Keratinocyte (primary cell): ENCODE results near the gene TSC22D2. TPM values are rescaled to one million over a fixed set of nuclear protein-coding genes. Genes with fewer than 3 reads are reported as not detected.

Experiments used
- DNase-seq: peaks from one replicate; pipeline ENCODE4 v3.0.0-alpha.2; 2011; ENCODE audit warnings: low read depth, missing footprints, low spot score
- FAIRE-seq: peaks from 2 replicates; lab custom pipeline; 2011; peaks lifted over from hg19 to GRCh38; lab: Jason Lieb, UNC
- H2AFZ ChIP-seq: 2 replicates; pipeline ENCODE4 v1.6.0; 2012; ENCODE audit warnings: low read length, control low read depth, inconsistent platforms; ENCODE audit not compliant: control insufficient read depth
- H3K27ac ChIP-seq: 2 replicates; pipeline ENCODE4 v1.5.1; 2011; ENCODE audit warnings: low read length; ENCODE audit not compliant: control insufficient read depth, insufficient read depth
- H3K27me3 ChIP-seq: 3 replicates; pipeline ENCODE4 v1.6.0; 2011; ENCODE audit warnings: low read length; ENCODE audit not compliant: control insufficient read depth, insufficient read depth; ENCODE audit errors: extremely low read depth
- H3K36me3 ChIP-seq, 2 experiments: 2 replicates in 1 of 2; 3 replicates in 1 of 2; pipeline ENCODE4 v1.5.1; 2011; ENCODE audit warnings: low read length in 2 of 2, mild to moderate bottlenecking in 1 of 2; ENCODE audit not compliant: control insufficient read depth in 2 of 2, insufficient read depth in 2 of 2; ENCODE audit errors: extremely low read depth in 1 of 2
- H3K4me1 ChIP-seq: 3 replicates; pipeline ENCODE4 v1.5.1; 2011; ENCODE audit warnings: low read length; ENCODE audit not compliant: control insufficient read depth, insufficient read depth; ENCODE audit errors: extremely low read depth
- H3K4me2 ChIP-seq: 3 replicates; pipeline ENCODE4 v1.6.0; 2011; ENCODE audit warnings: low read depth, low read length; ENCODE audit not compliant: control insufficient read depth, insufficient read depth; ENCODE audit errors: extremely low read depth
- H3K4me3 ChIP-seq, 3 experiments: fragments of 200-600 bp in 1 of 3; sonication (generic) in 1 of 3; 2 replicates in 2 of 3; 3 replicates in 1 of 3; pipeline ENCODE4 v1.5.1; 2011 to 2016; ENCODE audit warnings: low read length in 3 of 3, mild to moderate bottlenecking in 3 of 3, control low read depth in 2 of 3, inconsistent platforms in 1 of 3, low read depth in 1 of 3, mixed read lengths in 1 of 3, mixed run types in 1 of 3, moderate library complexity in 1 of 3; ENCODE audit not compliant: control insufficient read depth in 2 of 3, insufficient read depth in 2 of 3; ENCODE audit errors: extremely low read depth in 1 of 3
- H3K79me2 ChIP-seq: 2 replicates; pipeline ENCODE4 v1.6.0; 2012; ENCODE audit warnings: low read length; ENCODE audit not compliant: control insufficient read depth, insufficient read depth
- H3K9ac ChIP-seq: 3 replicates; pipeline ENCODE4 v1.6.0; 2011; ENCODE audit warnings: low read length; ENCODE audit not compliant: control insufficient read depth, insufficient read depth; ENCODE audit errors: extremely low read depth
- H3K9me1 ChIP-seq: 3 replicates; pipeline ENCODE4 v1.6.0; 2011; ENCODE audit warnings: low read length; ENCODE audit not compliant: control insufficient read depth, insufficient read depth; ENCODE audit errors: extremely low read depth
- H3K9me3 ChIP-seq: 2 replicates; pipeline ENCODE4 v1.5.1; 2012; ENCODE audit warnings: low read depth, low read length; ENCODE audit not compliant: control insufficient read depth
- H4K20me1 ChIP-seq: 3 replicates; pipeline ENCODE4 v1.6.0; 2011; ENCODE audit warnings: low read length; ENCODE audit not compliant: control insufficient read depth, insufficient read depth; ENCODE audit errors: extremely low read depth
- CTCF ChIP-seq, 3 experiments: IDR thresholded peaks in 1 of 3; conservative IDR thresholded peaks in 1 of 3; optimal IDR thresholded peaks in 1 of 3; 2 replicates in 2 of 3; 3 replicates in 1 of 3; pipeline versions ENCODE3 to v1.5.1; 2011; ENCODE audit warnings: low read length in 3 of 3, mild to moderate bottlenecking in 3 of 3, moderate library complexity in 2 of 3, control low read depth in 1 of 3, inconsistent platforms in 1 of 3; ENCODE audit not compliant: insufficient read depth in 2 of 3; ENCODE audit errors: extremely low read depth in 1 of 3
- EZH2 ChIP-seq: IDR thresholded peaks from one replicate; pipeline ENCODE4 v1.6.1; 2012; ENCODE audit warnings: inconsistent platforms, mild to moderate bottlenecking, low read length, moderate library complexity
- dilution Hi-C: fragments of 300-500 bp; cut with MboI; formaldehyde crosslinking; loops from one replicate; pipeline ENCODE4 v1.7.0; 2020; ENCODE audit warnings: low sequenced_read_pairs; ENCODE audit not compliant: extremely low pct_ligation_motif_present
- polyA plus RNA-seq, 5 experiments: library from polyadenylated mRNA; depleted of rRNA in 3 of 5; stranded (reverse) in 3 of 5; stranded (forward) in 1 of 5; unstranded in 1 of 5; fragments of >200 nt; gene quantifications; 1 replicate in 1 of 5; 2 replicates in 3 of 5; 3 replicates in 1 of 5; pipeline versions ENCODE4 v1.2.1 to v1.2.3, GENCODE V29; 2011 to 2012; ENCODE audit warnings: missing spikeins in 2 of 5, low read depth in 1 of 5, low replicate concordance in 1 of 5

The TSC22D2 gene
- polyA plus RNA-seq, 1 donor (not counting 4 experiments of a cell fraction or from before 2014, with no cell fraction given): 22.3 TPM

- Histone ChIP-seq H3K9me1 (peaks cover 4% of the 10 kb centered on the region), H3K4me2 (no peak overlapping the region), H3K36me3 (peaks cover 2 to 8% of the 10 kb centered on the region in 2 experiments), H3K27ac (no peak overlapping the region), H3K4me3 (no peak overlapping the region), H3K9ac (no peak overlapping the region), H3K79me2 (peaks cover 96% of the 10 kb centered on the region), H3K27me3 (no peaks in the 10 kb centered on the region), H3K9me3 (no peaks in the 10 kb centered on the region), H2AFZ (no peak overlapping the region), H4K20me1 (no peaks in the 10 kb centered on the region), H3K4me1 (peaks cover 3% of the 10 kb centered on the region)
- dilution Hi-C loops: no loop called here
- TF ChIP-seq CTCF (optimal IDR thresholded peaks at IDR 0.05 in 1 of 3, IDR thresholded peaks at IDR 0.05 in 1 of 3, conservative IDR thresholded peaks at IDR 0.05 in 1 of 3; ENCODE audit: extremely low read depth in 1 of 3, insufficient read depth in 2 of 3, low read length in 3 of 3) (no peak), EZH2 (no peak)
- DNase-seq: no peak
- FAIRE-seq: no peak
Measured at GRCh38 chr3:150428562-150428961, 20.5 kb downstream of the TSC22D2 start.

- DNase-seq: no peak
- Histone ChIP-seq H3K4me1 (peaks cover 3% of the 10 kb centered on the region), H4K20me1 (no peaks in the 10 kb centered on the region), H3K9me1 (peaks cover 4% of the 10 kb centered on the region), H3K36me3 (peaks cover 2 to 4% of the 10 kb centered on the region in 2 experiments), H2AFZ (no peak overlapping the region), H3K27ac (no peak overlapping the region), H3K4me2 (no peak overlapping the region), H3K27me3 (no peaks in the 10 kb centered on the region), H3K79me2 (peaks cover 96% of the 10 kb centered on the region), H3K9ac (no peak overlapping the region), H3K9me3 (no peaks in the 10 kb centered on the region), H3K4me3 (no peak overlapping the region)
- TF ChIP-seq EZH2: no peak
- no peak for TF ChIP-seq CTCF (optimal IDR thresholded peaks at IDR 0.05 in 1 of 3, IDR thresholded peaks at IDR 0.05 in 1 of 3, conservative IDR thresholded peaks at IDR 0.05 in 1 of 3; ENCODE audit: extremely low read depth in 1 of 3, insufficient read depth in 2 of 3, low read length in 3 of 3)
- no peak for FAIRE-seq
- dilution Hi-C loops: no loop called here
Measured at GRCh38 chr3:150429767-150430671, 21.9 kb downstream of the TSC22D2 start.
